GM18951 (cell line): ENCODE data around the gene SEBOX.
A peak's percentile ranks its signal among the peaks of the same experiment; 100 is the strongest.

Source experiments
- POLR2A ChIP-seq: IDR thresholded peaks from 4 replicates; pipeline ENCODE4 v1.6.1; 2011; ENCODE audit warnings: mild to moderate bottlenecking; ENCODE audit not compliant: insufficient read length, insufficient read depth; ENCODE audit errors: extremely low read depth
- in situ Hi-C: fragments of 300-500 bp; cut with MboI; formaldehyde crosslinking; loops from one replicate; pipeline ENCODE4 v1.12.0; 2022; ENCODE audit warnings: low sequenced_read_pairs, mixed read lengths, inconsistent platforms; ENCODE audit not compliant: unreplicated experiment

The SEBOX gene, protein sequence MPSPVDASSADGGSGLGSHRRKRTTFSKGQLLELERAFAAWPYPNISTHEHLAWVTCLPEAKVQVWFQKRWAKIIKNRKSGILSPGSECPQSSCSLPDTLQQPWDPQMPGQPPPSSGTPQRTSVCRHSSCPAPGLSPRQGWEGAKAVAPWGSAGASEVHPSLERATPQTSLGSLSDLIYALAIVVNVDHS

DNA sequence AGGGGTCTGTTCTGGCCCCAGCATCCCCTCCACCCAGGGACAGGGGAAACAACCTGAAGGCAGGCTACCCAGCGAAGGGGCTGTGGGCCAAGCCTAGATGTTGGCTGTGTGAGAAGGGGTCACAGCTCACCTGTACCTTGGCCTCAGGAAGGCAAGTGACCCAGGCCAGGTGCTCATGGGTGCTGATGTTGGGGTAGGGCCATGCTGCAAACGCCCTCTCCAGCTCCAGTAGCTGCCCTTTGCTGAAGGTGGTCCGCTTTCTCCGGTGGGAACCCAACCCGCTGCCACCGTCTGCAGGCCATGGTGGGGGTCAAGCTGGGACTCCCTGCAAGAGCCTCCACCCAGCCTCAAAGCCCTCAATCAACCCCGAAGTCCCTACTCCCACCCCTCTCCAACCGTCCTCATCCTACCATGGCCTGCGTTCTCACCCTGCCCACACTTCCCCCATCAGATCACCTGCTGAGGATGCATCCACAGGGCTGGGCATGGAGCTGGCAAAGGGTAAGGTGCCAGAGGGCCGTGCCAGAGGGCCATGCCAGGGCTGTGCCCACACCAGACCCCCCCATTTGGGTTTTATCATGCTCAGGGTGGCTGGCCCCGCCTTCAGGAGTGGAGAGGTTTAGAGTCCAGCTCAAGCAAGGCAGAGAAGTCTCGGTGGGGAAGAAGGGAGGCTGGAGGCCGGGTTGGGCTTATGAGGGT, at the start of gene SEBOX:
SEBOX (minus strand) TSS at position 535 of the 699 bp plus-strand sequence; CDS start at position 487, 48 bp downstream.
- no peak for TF ChIP-seq POLR2A
- in situ Hi-C loops = no loop called here

DNA sequence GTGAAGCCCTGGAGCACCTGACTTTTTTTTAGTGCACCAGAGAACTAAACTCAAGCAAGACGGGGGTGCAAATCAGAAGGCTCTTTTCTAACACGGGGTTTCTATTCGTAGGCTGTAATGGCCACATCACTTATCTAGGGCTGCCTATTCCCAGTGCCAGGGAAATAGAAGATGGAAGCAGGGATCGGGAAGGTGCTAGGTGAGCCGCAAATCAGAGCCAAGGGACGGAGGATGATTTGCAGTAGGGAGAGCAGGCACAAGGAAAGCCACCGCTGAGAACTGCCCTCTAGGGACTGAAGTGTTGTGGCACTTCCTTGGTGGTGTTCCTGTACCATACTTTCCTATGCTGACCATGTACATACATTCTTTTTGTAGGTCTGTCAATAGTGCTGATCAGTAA, 48.8 kb upstream of the SEBOX start:
- no peak for TF ChIP-seq POLR2A
- in situ Hi-C loops = no loop called here

DNA sequence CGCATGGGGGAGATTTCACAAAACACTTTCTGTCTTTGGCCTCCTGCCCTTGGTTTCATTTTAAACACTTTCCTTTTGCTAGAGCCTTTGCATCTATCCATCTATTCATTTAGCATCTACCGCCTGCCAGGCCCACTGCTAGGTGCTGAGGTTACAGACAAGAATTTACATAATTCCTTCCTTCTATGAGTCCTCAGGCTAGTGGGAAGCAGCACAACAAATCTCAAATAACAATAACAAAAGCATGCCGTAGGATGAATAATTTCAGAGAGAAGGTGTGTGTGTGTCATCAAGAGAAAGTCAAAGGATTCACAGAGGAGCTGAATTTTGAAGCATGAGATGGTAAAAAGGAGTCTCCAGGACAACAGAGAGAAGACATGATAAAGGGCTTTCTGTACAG, 47.1 kb upstream of the SEBOX start:
- in situ Hi-C loops = no loop called here
- TF ChIP-seq POLR2A = no peak

DNA sequence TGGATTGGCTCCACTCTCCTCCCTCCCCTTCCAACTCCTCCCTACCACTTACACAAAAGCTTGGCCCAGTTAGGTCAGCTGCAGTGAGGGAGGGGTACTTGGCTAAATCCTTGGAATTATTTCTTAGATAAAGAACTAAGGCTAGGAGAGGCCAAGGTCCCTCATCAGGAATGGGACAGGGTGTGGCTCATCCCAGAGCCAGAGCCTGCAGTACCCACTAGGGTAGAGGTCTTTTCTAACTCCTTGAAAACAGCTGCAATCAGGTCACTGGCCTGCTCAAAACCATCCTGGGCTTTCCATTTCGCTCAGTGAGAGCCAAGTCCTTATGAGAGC, 42.9 kb upstream of the SEBOX start:
- in situ Hi-C loops = no loop called here
- no peak for TF ChIP-seq POLR2A

DNA sequence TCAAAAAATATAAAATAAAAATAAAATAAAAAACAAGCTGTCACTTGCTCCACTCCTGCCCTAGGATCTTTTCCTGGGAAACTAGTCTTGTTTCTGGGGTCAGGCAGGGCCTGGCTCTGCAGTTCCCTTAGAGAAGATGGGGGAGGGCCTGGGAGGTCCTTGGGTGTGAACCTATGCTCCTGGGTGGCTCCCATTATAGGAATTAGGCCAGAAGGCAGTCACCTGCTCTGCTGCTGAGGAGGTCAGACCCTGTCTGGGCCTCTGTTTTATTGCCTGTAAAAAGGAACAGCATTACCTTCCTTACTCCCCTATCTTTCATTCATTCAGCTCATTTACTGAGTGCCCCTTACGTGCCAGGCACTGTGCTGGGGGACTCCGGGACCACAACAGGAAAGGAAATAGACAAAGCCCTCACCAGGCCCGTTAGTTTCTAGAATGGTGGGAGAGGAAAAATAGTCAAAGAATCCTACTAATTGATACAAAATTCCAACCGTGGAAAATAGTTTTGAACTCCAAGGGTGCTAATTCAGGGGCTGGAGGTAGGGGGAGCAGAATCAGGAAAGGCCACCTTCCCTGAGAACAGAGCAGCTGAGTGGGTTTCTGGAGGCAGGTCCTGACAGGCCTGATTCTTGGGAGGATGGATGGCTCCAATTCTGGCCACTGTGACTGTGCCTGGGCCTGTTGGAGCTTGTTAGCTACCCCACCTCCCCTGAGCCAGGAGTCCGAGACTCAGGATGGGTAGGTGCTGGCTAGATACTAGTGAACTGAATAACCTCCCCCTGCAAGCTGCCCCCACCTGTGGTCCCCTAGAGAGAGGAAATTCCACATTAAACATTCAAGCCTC, 42.4 kb upstream of the SEBOX start:
- no peak for TF ChIP-seq POLR2A
- in situ Hi-C loops = no loop called here

DNA sequence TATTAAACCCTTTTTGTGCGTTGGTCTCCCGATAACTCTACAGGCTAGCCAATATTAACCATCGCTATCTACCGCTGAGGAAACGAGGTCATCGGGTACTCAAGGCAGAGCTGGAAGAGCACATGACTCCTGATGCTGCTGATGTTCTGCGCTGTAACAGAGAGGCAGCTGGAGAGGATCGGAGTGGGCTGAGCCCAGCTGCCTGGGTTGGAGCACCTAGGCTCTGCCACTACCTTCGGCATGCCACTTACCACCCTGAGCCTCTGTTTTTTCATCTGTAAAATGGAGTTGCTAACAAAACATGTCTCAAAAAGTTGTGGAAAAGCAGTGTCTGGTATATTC, 41.4 kb upstream of the SEBOX start:
- TF ChIP-seq POLR2A = no peak
- in situ Hi-C loops = no loop called here

DNA sequence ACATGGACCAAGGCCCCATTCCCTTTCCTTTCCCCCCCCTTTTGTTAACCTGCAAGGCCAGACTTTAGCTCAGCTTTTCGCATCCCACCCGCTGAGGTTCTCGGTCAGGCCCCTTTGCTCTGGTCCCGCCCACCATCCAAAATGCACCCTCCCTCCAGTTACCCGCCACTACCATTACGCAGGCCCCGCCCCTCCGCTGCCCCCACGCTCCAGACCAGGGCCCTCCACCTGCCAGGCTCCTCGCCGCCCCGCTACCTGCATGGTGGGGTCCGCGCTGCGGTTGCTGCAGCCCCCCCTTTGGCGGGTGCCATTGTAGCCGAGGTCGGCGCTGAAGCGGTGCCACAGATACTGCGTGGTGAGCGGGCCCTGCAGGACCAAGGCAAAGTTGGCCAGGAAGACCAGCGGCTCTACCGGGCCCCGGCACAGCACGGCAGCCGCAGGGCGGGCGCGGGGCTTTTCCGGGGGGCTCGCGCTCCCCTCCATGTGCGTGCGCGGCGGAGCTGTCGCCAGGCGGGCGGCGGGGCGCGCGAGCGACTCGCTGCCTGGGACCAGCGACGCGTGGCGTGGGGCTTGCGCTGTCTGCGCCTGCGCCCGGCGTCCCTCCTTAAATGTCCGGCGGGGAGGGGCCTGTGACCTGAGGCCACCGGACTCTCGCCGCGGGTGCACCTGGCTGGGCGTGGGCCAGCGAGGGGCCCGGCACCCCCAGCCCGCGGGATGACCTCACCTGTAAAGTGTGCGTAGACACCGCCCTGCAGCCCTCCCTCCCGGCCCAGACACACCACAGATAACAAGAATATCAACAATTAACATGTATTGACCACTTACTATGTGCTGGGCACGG, 40.9 kb upstream of the SEBOX start, which contains the start of gene SLC46A1:
SLC46A1 (minus strand) TSS at position 581 of the 841 bp plus-strand sequence; CDS start at position 483, 98 bp downstream.
- peak; percentile 57 for TF ChIP-seq POLR2A
- in situ Hi-C loops = no loop called here

DNA sequence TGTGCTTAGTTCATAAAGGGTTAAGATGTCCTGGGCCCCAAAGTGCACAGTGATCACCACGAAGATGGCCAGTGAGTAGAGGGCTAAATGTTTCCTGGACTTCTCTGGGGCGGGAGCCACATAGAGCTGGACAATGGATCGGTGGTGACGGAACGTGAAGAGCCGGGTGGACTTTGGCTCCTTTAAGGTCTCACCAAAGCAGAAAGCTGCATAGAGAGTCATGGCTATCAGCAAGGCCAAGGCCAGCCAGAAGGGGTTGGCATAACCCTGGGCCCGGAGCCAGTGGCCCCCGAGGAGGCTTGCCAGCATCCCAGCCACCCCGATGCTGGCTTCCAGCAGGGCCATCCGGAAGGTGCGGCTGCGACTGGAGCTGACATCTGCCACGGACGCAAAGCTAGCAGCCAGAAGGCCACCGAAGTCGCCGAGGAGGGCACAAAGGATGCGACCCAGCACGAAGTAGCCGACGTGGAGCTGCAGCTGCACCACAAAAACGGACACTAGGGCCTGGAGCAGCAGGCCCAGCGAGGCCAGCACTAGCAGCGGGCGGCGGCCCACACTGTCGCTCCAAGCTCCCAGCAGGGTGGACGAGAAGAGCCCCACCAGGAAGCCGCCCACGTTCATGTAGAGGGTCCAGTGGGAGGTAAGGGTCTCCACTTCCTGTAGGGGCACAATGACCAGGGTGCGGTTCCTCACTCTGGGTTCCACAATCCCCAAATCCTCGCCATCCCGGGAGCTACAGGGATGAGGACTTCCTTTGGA, 40.0 kb upstream of the SEBOX start:
- in situ Hi-C loops = no loop called here
- TF ChIP-seq POLR2A = no peak

DNA sequence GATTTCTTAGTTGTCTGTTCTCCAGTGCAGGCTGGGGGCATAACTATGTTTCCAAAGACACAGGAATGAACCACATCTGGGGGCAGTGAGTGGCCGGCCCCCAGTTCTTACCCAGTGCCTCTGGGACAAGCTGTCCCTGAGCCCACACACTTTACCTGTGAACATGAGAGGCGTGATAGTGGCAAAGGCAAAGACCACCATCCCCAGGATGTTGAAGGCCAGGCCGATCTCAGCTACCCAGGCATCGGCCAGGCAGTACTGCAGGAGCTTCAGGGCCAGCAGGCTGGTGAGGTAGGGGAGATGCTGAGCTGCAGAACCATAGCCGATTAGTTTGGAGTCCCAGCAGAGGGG, 39.4 kb upstream of the SEBOX start:
- no peak for TF ChIP-seq POLR2A
- in situ Hi-C loops = no loop called here

DNA sequence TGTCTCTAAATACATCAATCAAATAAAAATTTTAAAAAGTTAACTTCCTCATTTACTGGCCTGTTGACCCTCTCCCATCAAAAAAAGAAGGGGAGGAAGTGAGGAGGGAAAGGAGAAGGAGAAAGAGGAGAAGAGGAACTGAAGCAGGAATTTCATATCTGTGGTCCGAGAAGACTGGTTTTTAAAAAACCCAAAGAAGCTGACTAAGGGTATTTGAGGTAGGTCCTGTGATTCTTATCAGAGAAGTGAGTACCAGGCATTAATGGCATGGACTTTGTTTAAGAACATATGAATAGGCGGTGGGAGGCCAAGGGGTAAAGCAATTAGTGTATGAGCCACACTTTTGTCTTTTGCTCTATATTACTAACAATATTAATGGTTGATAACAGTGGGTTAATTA, 39.0 kb upstream of the SEBOX start:
- no peak for TF ChIP-seq POLR2A
- in situ Hi-C loops = no loop called here

DNA sequence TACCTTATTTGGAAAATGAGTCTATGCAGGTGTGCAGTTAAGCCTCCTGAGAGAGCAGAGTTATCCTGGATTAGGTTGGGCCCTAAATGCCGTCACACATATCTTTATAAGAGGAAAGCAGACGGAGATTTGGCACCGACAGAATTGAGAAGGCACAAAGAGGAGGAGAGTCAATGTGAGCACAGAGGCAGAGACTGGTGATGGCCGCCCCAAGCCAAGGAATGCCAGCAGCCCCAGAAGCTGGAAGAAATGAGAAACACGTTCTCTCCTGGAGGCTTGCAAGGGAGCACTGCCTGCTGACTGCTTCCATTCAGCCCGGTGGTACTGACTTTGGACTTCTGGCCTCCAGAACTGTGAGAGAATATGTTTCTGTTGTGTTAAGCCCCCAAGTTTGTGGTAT, 37.8 kb upstream of the SEBOX start:
- in situ Hi-C loops = no loop called here

DNA sequence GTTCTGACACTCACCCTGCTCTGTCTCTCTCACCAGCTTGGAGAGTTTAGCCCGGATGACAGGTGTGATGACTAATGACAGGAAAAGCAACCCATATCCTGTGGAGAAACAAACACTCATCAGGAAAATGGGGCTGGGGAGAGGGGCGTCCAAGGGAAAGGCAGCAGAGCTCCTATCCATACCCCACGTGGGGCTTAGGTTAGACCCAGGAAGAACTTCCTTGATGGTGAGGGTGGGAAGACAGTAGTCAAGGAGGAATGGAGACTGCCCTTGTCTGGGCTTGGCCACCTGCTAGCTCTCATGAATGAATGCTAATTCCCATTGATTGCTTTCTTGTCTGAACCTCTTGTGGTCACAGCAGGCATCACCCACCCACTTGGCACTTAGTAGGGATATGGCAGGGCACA, 37.2 kb upstream of the SEBOX start:
- no peak for TF ChIP-seq POLR2A
- in situ Hi-C loops = no loop called here

More for the DNA sequence above, 37.8 kb upstream of the SEBOX start:
- no peak for TF ChIP-seq POLR2A
